ENCODE measurements around the gene NMS. TPM values are rescaled to one million over a fixed set of nuclear protein-coding genes. Genes with fewer than 3 reads are reported as not detected.

NMS gene
- total and polyA plus RNA-seq, 2 of the 13 experiments (the other 11 are each of a cell fraction or from before 2014, with no cell fraction given) = not detected

DNA sequence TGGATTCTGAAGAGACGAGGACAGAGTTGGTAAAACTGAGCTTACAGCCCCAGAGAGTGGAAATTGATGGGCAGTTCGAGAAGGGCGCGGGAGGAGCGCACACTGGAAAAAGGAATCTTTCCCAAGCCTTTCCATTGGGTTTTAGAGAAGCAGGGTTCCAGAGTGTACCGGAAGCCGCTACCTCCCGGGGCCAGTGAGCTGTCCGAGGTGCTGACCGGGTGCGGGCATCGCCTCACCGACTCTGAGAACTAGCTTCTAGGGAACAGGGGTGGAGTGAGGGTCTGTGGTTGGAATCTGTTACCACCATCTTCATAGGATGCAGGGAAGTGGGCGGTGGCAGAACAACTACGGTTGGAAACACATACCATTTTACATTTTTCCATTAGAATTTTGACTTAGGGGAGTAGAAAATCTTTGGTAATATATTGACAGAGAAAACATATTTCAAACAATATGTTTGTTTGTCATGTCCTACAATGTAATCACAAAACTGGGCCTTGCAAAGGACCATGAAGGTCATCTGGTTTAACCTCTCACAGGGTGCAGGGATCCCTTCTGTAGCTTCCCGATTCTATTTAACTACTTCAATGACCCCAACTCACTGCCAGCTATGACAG lies 724 bp downstream of the NMS start (continued):
- TF ChIP-seq, protein P1, sequence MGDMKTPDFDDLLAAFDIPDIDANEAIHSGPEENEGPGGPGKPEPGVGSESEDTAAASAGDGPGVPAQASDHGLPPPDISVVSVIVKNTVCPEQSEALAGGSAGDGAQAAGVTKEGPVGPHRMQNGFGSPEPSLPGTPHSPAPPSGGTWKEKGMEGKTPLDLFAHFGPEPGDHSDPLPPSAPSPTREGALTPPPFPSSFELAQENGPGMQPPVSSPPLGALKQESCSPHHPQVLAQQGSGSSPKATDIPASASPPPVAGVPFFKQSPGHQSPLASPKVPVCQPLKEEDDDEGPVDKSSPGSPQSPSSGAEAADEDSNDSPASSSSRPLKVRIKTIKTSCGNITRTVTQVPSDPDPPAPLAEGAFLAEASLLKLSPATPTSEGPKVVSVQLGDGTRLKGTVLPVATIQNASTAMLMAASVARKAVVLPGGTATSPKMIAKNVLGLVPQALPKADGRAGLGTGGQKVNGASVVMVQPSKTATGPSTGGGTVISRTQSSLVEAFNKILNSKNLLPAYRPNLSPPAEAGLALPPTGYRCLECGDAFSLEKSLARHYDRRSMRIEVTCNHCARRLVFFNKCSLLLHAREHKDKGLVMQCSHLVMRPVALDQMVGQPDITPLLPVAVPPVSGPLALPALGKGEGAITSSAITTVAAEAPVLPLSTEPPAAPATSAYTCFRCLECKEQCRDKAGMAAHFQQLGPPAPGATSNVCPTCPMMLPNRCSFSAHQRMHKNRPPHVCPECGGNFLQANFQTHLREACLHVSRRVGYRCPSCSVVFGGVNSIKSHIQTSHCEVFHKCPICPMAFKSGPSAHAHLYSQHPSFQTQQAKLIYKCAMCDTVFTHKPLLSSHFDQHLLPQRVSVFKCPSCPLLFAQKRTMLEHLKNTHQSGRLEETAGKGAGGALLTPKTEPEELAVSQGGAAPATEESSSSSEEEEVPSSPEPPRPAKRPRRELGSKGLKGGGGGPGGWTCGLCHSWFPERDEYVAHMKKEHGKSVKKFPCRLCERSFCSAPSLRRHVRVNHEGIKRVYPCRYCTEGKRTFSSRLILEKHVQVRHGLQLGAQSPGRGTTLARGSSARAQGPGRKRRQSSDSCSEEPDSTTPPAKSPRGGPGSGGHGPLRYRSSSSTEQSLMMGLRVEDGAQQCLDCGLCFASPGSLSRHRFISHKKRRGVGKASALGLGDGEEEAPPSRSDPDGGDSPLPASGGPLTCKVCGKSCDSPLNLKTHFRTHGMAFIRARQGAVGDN (CRISPR knock-in tag; IDR thresholded peaks at IDR 0.05) = 0 out of 2 replicates have a peak, but pooled peaks have one; percentile 17
- TF ChIP-seq TCF7L2 (IDR thresholded peaks at IDR 0.05; ENCODE audit: low read depth, low read length) (no peak), ZSCAN9 (CRISPR knock-in tag; IDR thresholded peaks at IDR 0.05; ENCODE audit: borderline replicate concordance) (peak; percentile 95), FOXC1 (CRISPR knock-in tag; IDR thresholded peaks at IDR 0.05; ENCODE audit: borderline replicate concordance) (peak; percentile 71; the same call in 1 of the 2 replicates), SCMH1 (CRISPR knock-in tag; IDR thresholded peaks at IDR 0.05; ENCODE audit: borderline replicate concordance) (no peak), MEF2D (CRISPR knock-in tag; IDR thresholded peaks at IDR 0.05) (peak; percentile 64), ZNF367 (CRISPR knock-in tag; IDR thresholded peaks at IDR 0.05; ENCODE audit: borderline replicate concordance) (peak; percentile 57; the same call in 1 of the 2 replicates), ZNF878 (CRISPR knock-in tag; IDR thresholded peaks at IDR 0.05) (peak; percentile 82; the same call in 1 of the 2 replicates), PAF1 (CRISPR knock-in tag; IDR thresholded peaks at IDR 0.05) (no peak), BRCA1 (CRISPR knock-in tag; IDR thresholded peaks at IDR 0.05) (peak; percentile 77; the same call in 1 of the 2 replicates), HMGXB4 (CRISPR knock-in tag; IDR thresholded peaks at IDR 0.05; ENCODE audit: borderline replicate concordance in 1 of 2, low read depth in 1 of 2) (no peak), POGZ (CRISPR knock-in tag; IDR thresholded peaks at IDR 0.05) (no peak), ZSCAN12 (CRISPR knock-in tag; IDR thresholded peaks at IDR 0.05) (peak; percentile 78; the same call in 1 of the 2 replicates), TSC22D2 (CRISPR knock-in tag; IDR thresholded peaks at IDR 0.05; ENCODE audit: borderline replicate concordance) (peak; percentile 87; the same call in 1 of the 2 replicates), HMG20A (CRISPR knock-in tag; IDR thresholded peaks at IDR 0.05; ENCODE audit: borderline replicate concordance) (no peak), ZNF605 (CRISPR knock-in tag; IDR thresholded peaks at IDR 0.05) (peak; percentile 37; the same call in 1 of the 2 replicates), GATAD2A (CRISPR knock-in tag; IDR thresholded peaks at IDR 0.05) (no peak), ZBTB38 (CRISPR knock-in tag; IDR thresholded peaks at IDR 0.05) (peak; percentile 41; the same call in 1 of the 2 replicates), ASH2L (IDR thresholded peaks at IDR 0.05; ENCODE audit: insufficient read length, low read depth, low read length) (no peak), ZNF619 (CRISPR knock-in tag; IDR thresholded peaks at IDR 0.05) (no peak), ZNF331 (CRISPR knock-in tag; IDR thresholded peaks at IDR 0.05) (peak; percentile 77)
